Naive B cell (primary cell): ENCODE results near the gene BICRAL. TPM values are rescaled to one million over a fixed set of nuclear protein-coding genes. Genes with fewer than 3 reads are reported as not detected.
"Not testable (repeated sequence)": the region's sequence is repeated elsewhere in the genome, so short reads cannot be mapped to it uniquely, and the experiment has no call there.

Experiments
- ATAC-seq, 2 donors: fragments of 150-1000 bp; cut with Tn5 transposase; 2 replicates each; pipeline ENCODE4 v1.10.0; 2021; ENCODE audit warnings: low read depth in 2 of 2, mild to moderate bottlenecking in 2 of 2, moderate library complexity in 2 of 2
- DNase-seq: peaks from one replicate; pipeline ENCODE4 v3.0.0; 2022
- H3K27ac Mint-ChIP-seq, 6 donors: one replicate each; pipeline ENCODE4 v1.8.0; 2020 to 2022; ENCODE audit warnings: mild to moderate bottlenecking in 6 of 6, mixed read lengths in 6 of 6, moderate library complexity in 5 of 6, inconsistent platforms in 2 of 6
- H3K27me3 Mint-ChIP-seq, 3 donors: one replicate each; pipeline ENCODE4 v1.8.0; 2021 to 2022; ENCODE audit warnings: mixed read lengths in 3 of 3, mild to moderate bottlenecking in 1 of 3
- H3K36me3 Mint-ChIP-seq, 2 donors: one replicate each; pipeline ENCODE4 v1.8.0; 2020 to 2022; ENCODE audit warnings: mixed read lengths in 2 of 2, inconsistent platforms in 1 of 2, mild to moderate bottlenecking in 1 of 2
- H3K4me1 Mint-ChIP-seq, 3 donors: one replicate each; pipeline ENCODE4 v1.8.0; 2020 to 2022; ENCODE audit warnings: mixed read lengths in 3 of 3, inconsistent platforms in 1 of 3, mild to moderate bottlenecking in 1 of 3, moderate library complexity in 1 of 3
- H3K4me3 Mint-ChIP-seq, 8 donors: one replicate each; pipeline ENCODE4 v1.8.0; 2020 to 2022; ENCODE audit warnings: mild to moderate bottlenecking in 8 of 8, mixed read lengths in 8 of 8, moderate library complexity in 8 of 8, inconsistent platforms in 2 of 8
- H3K9me3 Mint-ChIP-seq, 7 donors: one replicate each; pipeline ENCODE4 v1.8.0; 2020 to 2022; ENCODE audit warnings: mixed read lengths in 7 of 7, mild to moderate bottlenecking in 5 of 7, inconsistent platforms in 2 of 7, moderate library complexity in 1 of 7
- polyA plus RNA-seq, 6 donors: library from polyadenylated mRNA; unstranded; fragments of 300-500 nt; fragmentation: Illumina TruSeq; gene quantifications; one replicate each; pipeline ENCODE4 v1.2.3, GENCODE V29; 2021; ENCODE audit warnings: low read depth in 6 of 6

The BICRAL gene
- polyA plus RNA-seq, 6 donors from 2014 or later: 1.8 to 4.9 (median 4.1) TPM

- no peak for DNase-seq
- ATAC-seq: no peak
- Mint-ChIP-seq H3K4me1 (no peaks in the 10 kb centered on the region), H3K36me3 (no peaks in the 10 kb centered on the region), H3K9me3 (no peaks in the 10 kb centered on the region), H3K4me3 (no peak overlapping the region), H3K27ac (no peak overlapping the region), H3K27me3 (no peaks in the 10 kb centered on the region)
Observed at GRCh38 chr6:42851599-42851998, 69.7 kb downstream of the BICRAL start.

- Mint-ChIP-seq H3K9me3 (no peaks in the 10 kb centered on the region), H3K27ac (peak overlapping the region in 1 of 6 donors; percentile 53), H3K36me3 (peaks cover 7 to 19% of the 10 kb centered on the region in 2 donors), H3K4me1 (no peaks in the 10 kb centered on the region), H3K4me3 (no peak overlapping the region), H3K27me3 (no peaks in the 10 kb centered on the region)
- no peak for ATAC-seq
- DNase-seq: no peak
Observed at GRCh38 chr6:42860036-42860435, 78.2 kb downstream of the BICRAL start.

- DNase-seq (no peak), ATAC-seq (no peak)
- H3K4me1 Mint-ChIP-seq: no peaks in the 10 kb centered on the region
- H3K9me3 Mint-ChIP-seq: no peaks in the 10 kb centered on the region
- no peaks in the 10 kb centered on the region for H3K27me3 Mint-ChIP-seq
- no peak overlapping the region for H3K4me3 Mint-ChIP-seq
- H3K27ac Mint-ChIP-seq: peak overlapping the region in 2 of 6 donors; percentile 53 to 78
- H3K36me3 Mint-ChIP-seq: peaks cover 7 to 19% of the 10 kb centered on the region in 2 donors
Observed at GRCh38 chr6:42860481-42860880, 78.6 kb downstream of the BICRAL start.

- DNase-seq (no peak), ATAC-seq (no peak)
- Mint-ChIP-seq H3K4me3 (peak overlapping the region in 1 of 8 donors; percentile 41), H3K36me3 (peaks cover 17 to 19% of the 10 kb centered on the region in 2 donors), H3K9me3 (no peaks in the 10 kb centered on the region), H3K27me3 (no peaks in the 10 kb centered on the region), H3K27ac (peak overlapping the region in 1 of 6 donors; percentile 70), H3K4me1 (no peaks in the 10 kb centered on the region)
Observed at GRCh38 chr6:42864602-42865001, 82.8 kb downstream of the BICRAL start.

- Mint-ChIP-seq H3K4me3 (no peak overlapping the region), H3K36me3 (peaks cover 6 to 17% of the 10 kb centered on the region in 2 donors), H3K27ac (peak overlapping the region in 1 of 6 donors; percentile 39), H3K4me1 (no peaks in the 10 kb centered on the region), H3K9me3 (no peaks in the 10 kb centered on the region), H3K27me3 (no peaks in the 10 kb centered on the region)
- ATAC-seq (no peak), DNase-seq (no peak)
Observed at GRCh38 chr6:42870145-42870936, 88.5 kb downstream of the BICRAL start.

GRCh38 chr6:42871711-42872110 is 89.9 kb downstream of the BICRAL start:
- H3K36me3 Mint-ChIP-seq: peaks cover 6 to 9% of the 10 kb centered on the region in 2 donors
- no peak for ATAC-seq
- no peaks in the 10 kb centered on the region for H3K4me1 Mint-ChIP-seq
- peak overlapping the region in 2 of 6 donors; percentile 4 to 57 for H3K27ac Mint-ChIP-seq
- H3K27me3 Mint-ChIP-seq: no peaks in the 10 kb centered on the region
- no peak overlapping the region for H3K4me3 Mint-ChIP-seq
- H3K9me3 Mint-ChIP-seq: no peaks in the 10 kb centered on the region
- no peak for DNase-seq

- Mint-ChIP-seq H3K4me1 (no peaks in the 10 kb centered on the region), H3K9me3 (no peaks in the 10 kb centered on the region), H3K36me3 (no peaks in the 10 kb centered on the region), H3K27me3 (no peaks in the 10 kb centered on the region), H3K4me3 (no peak overlapping the region), H3K27ac (peak overlapping the region in 1 of 6 donors; percentile 41)
- no peak for ATAC-seq
- DNase-seq: no peak
Observed at GRCh38 chr6:42873313-42873712, 91.5 kb downstream of the BICRAL start.

GRCh38 chr6:42877695-42878094 is 95.8 kb downstream of the BICRAL start:
- no peaks in the 10 kb centered on the region for H3K36me3 Mint-ChIP-seq
- ATAC-seq: no peak
- no peaks in the 10 kb centered on the region for H3K9me3 Mint-ChIP-seq
- peaks cover 8 to 24% (median 10%) of the 10 kb centered on the region in 3 donors for H3K4me1 Mint-ChIP-seq
- peak overlapping the region in 3 of 6 donors; percentile 38 to 90 (median 64) for H3K27ac Mint-ChIP-seq
- no peak for DNase-seq
- H3K27me3 Mint-ChIP-seq: no peaks in the 10 kb centered on the region
- peak overlapping the region in 4 of 8 donors; percentile 49 to 77 (median 56) for H3K4me3 Mint-ChIP-seq

GRCh38 chr6:42879372-42880239 is 97.8 kb downstream of the BICRAL start, which contains the start of gene RPL7L1:
Gene RPL7L1 (plus strand): TSS chr6:42879616. CDS start chr6:42879911, 295 bp downstream.
- H3K4me3 Mint-ChIP-seq: peak within 1 kb of the TSS; percentile 91 to 99 (median 96)
- H3K9me3 Mint-ChIP-seq: no peaks in the 10 kb centered on the region
- peak; percentile 88 to 92 for ATAC-seq
- DNase-seq: peak; percentile 87
- no peaks in the 10 kb centered on the region for H3K27me3 Mint-ChIP-seq
- peaks cover 10 to 34% (median 11%) of the 10 kb centered on the region in 3 donors for H3K4me1 Mint-ChIP-seq
- peak within 1 kb of the TSS; percentile 95 to 100 (median 98) for H3K27ac Mint-ChIP-seq
- peaks cover 14 to 15% of the 10 kb centered on the region in 2 donors for H3K36me3 Mint-ChIP-seq

- not testable (repeated sequence) for H3K9me3 Mint-ChIP-seq, DNase-seq, ATAC-seq, H3K27me3 Mint-ChIP-seq
- peak overlapping the region; percentile 91 to 99 (median 96) for H3K4me3 Mint-ChIP-seq
- peak overlapping the region; percentile 95 to 100 (median 98) for H3K27ac Mint-ChIP-seq
- H3K36me3 Mint-ChIP-seq: peaks cover 14 to 15% of the 10 kb centered on the region in 2 donors
- peaks cover 10 to 34% (median 11%) of the 10 kb centered on the region in 3 donors for H3K4me1 Mint-ChIP-seq
Observed at GRCh38 chr6:42880240-42880817, 98.5 kb downstream of the BICRAL start.

GRCh38 chr6:42880871-42881270 is 99.0 kb downstream of the BICRAL start:
- H3K27me3 Mint-ChIP-seq, H3K9me3 Mint-ChIP-seq, ATAC-seq, DNase-seq: not testable (repeated sequence)
- H3K4me1 Mint-ChIP-seq: peaks cover 10 to 34% (median 11%) of the 10 kb centered on the region in 3 donors
- peak overlapping the region; percentile 91 to 99 (median 96) for H3K4me3 Mint-ChIP-seq
- H3K27ac Mint-ChIP-seq: peak overlapping the region; percentile 95 to 100 (median 98)
- H3K36me3 Mint-ChIP-seq: peaks cover 14 to 18% of the 10 kb centered on the region in 2 donors

- H3K9me3 Mint-ChIP-seq: no peaks in the 10 kb centered on the region
- peak overlapping the region in 1 of 8 donors; percentile 31 for H3K4me3 Mint-ChIP-seq
- no peak for DNase-seq
- no peak for ATAC-seq
- no peaks in the 10 kb centered on the region for H3K27me3 Mint-ChIP-seq
- no peak overlapping the region for H3K27ac Mint-ChIP-seq
- H3K4me1 Mint-ChIP-seq: peaks cover 5 to 28% (median 7%) of the 10 kb centered on the region in 3 donors
- peaks cover 14 to 22% of the 10 kb centered on the region in 2 donors for H3K36me3 Mint-ChIP-seq
Observed at GRCh38 chr6:42885702-42886101, 103.8 kb downstream of the BICRAL start.

GRCh38 chr6:42888201-42888600 is 106.3 kb downstream of the BICRAL start:
- H3K4me3 Mint-ChIP-seq: peak overlapping the region in 1 of 8 donors; percentile 59
- H3K36me3 Mint-ChIP-seq: peaks cover 14 to 19% of the 10 kb centered on the region in 2 donors
- not testable (repeated sequence) for ATAC-seq, H3K27me3 Mint-ChIP-seq, H3K9me3 Mint-ChIP-seq, DNase-seq
- peak overlapping the region in 2 of 6 donors; percentile 28 to 34 for H3K27ac Mint-ChIP-seq
- peaks cover 11 to 26% (median 18%) of the 10 kb centered on the region in 3 donors for H3K4me1 Mint-ChIP-seq
